Right ventricle myocardium inferior (tissue), 1 donor: Measurements from ENCODE around the gene KLRC3. TPM values are rescaled to one million over a fixed set of nuclear protein-coding genes. Genes with fewer than 3 reads are reported as not detected.
A peak's percentile ranks its signal among the peaks of the same experiment; 100 is the strongest.
"Not testable (repeated sequence)": the region's sequence is repeated elsewhere in the genome, so short reads cannot be mapped to it uniquely, and the experiment has no call there.

Experiments
- ATAC-seq: fragments of 200-7000 bp; cut with Tn5 transposase; one replicate; pipeline ENCODE4 v1.9.1; 2020; ENCODE audit warnings: mild to moderate bottlenecking, moderate library complexity
- DNase-seq: peaks from one replicate; pipeline ENCODE4 v3.0.0; 2021; ENCODE audit errors: missing footprints
- intact Hi-C: fragments of 100-400 bp; cut with DNase I; formaldehyde crosslinking; loops from one replicate; pipeline ENCODE4 v1.11.0; 2022
- total RNA-seq: library from RNA; stranded (reverse); fragmentation: NEBNext Ultra II Directional; extraction: Animal tissue kit (Norgen Biotek cat#: 25700); gene quantifications from one replicate; pipeline ENCODE4 v1.2.1, GENCODE V29; 2021
- donor health status: DM: no; HTN: yes; CAD: no; lungs with severe emphysema.

The KLRC3 gene
- total RNA-seq, 1 donor from 2014 or later: not detected

DNA sequence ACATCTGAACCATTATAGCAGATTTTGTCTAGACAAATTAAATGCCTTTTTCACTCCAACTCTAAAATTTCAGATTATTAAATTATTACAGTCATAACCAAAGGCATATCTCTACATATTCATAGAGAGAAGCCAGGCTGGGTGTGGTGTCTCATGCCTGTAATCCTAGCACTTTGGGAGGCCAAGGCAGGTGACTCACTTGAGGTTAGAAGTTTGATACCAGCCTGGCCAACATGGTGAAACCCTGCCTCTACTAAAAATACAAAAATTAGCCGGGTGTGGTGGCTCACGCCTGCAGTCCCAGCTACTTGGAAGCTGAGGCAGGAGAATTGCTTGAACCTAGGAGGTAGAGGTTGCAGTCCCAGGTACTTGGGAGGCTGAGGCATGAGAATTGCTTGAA is 41.7 kb downstream of the KLRC3 start:
- ATAC-seq, DNase-seq, intact Hi-C loops: not testable (repeated sequence)

DNA sequence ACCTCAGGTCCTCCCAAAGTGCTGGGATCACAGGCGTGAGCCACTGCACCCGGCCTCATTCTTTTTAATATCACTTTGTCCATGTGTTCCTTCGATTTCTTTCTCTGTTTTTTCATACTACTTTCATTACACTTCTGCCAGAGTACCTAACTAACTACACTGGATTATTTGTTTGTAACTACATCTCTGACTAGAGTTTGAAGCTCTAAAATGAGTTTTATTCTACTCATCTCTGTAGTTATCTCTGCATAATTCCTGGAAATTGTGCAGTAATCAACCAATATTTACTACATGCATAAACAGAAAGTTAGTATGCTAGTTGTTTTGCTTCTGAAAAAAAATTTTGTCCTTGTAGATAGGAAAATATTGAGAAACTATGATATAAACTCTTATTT is 45.8 kb downstream of the KLRC3 start:
- intact Hi-C loops: no loop called here
- DNase-seq (no peak), ATAC-seq (no peak)

- intact Hi-C loops: no loop called here
These were observed 47.8 kb downstream of the KLRC3 start for GRCh38 chr12:10372559-10372958.

GRCh38 chr12:10371893-10372535 is 48.4 kb downstream of the KLRC3 start:
- ATAC-seq, DNase-seq, intact Hi-C loops: not testable (repeated sequence)

More at GRCh38 chr12:10372559-10372958, 47.8 kb downstream of the KLRC3 start:
- peak; percentile 65 for ATAC-seq
- DNase-seq: no peak

GRCh38 chr12:10369557-10370415 is 50.6 kb downstream of the KLRC3 start:
- DNase-seq (no peak), ATAC-seq (no peak)
- intact Hi-C loops: loop anchor here (10.0 kb wide), 2 partner anchors 155 to 355 kb away; partner anchors contain the start of genes GABARAPL1 and YBX3

DNA sequence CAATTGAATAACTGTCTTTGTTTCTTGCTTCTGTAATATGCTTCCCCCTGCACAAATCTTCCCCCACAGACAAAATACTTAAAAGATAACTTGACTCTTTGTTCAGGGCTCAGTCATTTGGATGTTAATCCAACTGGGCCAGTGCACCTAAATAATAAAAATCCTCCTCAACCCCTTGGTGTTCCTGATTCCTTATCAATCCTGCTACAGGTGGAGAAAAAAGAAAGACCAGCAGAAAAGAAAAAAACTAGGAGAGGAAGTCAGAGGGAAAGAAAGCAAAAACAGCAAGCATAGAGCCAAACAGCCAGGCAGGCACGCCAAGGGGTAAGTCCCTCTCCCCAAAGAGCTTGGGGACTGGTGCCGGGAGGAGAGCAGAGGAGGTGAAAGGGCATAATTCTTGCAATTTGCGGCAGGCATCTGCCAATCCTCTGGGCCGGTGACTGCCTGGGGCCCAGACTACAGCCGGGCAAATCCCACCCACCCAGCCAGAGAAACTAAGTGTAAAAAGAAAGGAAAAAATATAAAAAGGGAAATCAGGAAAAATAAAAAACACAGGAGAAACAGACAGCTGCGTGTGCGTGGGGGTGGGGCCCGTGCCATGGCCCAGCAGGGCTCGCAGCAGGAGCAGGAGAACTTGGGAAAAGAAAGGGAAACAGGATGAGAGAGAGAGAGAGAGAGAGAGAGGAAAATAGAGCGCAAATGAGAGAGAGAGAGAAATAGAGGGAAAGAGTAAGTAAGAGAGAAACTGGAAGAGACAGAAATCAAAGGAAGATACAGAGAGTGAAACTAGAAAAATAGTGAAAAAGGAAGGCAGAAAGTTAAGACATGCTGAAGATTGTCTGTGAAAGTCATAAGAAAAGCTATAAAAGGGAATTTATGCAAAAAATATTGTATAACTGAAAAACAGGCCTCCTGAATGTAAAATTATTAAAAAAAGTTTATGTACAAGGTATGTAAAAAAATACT is 51.9 kb downstream of the KLRC3 start:
- no peak for ATAC-seq
- intact Hi-C loops: loop anchor here (10.0 kb wide), 2 partner anchors 154 to 356 kb away; partner anchors contain the start of genes GABARAPL1 and YBX3
- no peak for DNase-seq

- ATAC-seq, DNase-seq: not testable (repeated sequence)
- intact Hi-C loops: loop anchor here (10.0 kb wide), 2 partner anchors 153 to 357 kb away; partner anchors contain the start of genes GABARAPL1 and YBX3
These were observed 52.7 kb downstream of the KLRC3 start for GRCh38 chr12:10367714-10368113.

DNA sequence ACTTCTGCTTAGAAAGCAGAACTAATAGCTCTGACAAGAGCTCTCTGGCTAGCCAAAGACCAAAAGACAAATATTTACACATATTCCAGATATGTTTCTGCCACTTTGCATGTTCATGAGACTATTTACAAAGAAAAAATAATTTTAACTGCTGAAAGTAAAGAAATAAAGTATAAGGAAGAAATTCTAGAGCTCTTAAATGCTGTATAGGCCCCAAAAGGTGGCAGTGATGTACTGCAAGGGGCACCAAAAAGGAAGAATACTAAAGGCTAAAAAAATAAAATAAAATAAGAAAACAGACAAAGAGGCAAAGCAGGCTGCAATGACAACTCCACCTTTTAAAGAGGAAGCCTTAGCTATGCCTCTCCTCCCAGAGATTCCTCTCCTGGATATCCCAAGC is 53.5 kb downstream of the KLRC3 start:
- DNase-seq (no peak), ATAC-seq (no peak)
- intact Hi-C loops: loop anchor here (10.0 kb wide), 2 partner anchors 152 to 358 kb away; partner anchors contain the start of genes GABARAPL1 and YBX3

DNA sequence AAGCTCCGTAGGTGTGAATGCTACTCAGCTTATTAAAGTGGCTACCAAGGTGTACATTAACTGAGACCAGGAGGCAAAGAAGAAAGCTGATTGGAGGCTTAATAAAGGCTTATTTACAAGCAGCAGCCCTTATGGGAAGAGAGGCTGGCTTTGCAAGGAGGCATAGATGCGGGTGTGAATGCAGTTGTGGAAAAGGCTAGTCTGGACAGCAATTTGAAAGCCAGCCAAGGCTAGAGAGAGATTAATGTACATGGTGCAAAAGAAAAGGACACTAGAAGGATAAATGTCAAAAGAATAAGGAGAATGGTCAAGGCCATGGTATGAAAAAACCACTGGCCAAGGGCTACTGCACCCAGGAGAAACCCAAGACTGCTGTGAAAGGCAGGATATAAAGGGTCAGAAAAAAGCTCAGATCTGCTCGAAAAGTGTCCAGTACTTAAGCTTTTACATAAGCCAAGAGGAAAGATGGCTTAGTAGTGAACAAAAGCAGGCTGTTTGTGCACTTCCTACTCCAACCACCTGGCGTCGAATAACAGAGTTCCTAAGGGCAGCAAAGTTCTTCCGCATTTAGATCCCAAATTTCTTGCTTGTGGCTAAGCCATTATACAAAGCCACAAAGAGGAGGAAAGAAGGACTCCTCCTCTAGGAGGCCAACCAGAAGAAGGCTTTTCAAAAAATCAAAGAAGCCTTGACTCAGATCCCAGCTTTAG is 54.5 kb downstream of the KLRC3 start:
- ATAC-seq: no peak
- intact Hi-C loops: loop anchor here (10.0 kb wide), 2 partner anchors 151 to 359 kb away; partner anchors contain the start of genes GABARAPL1 and YBX3
- no peak for DNase-seq

DNA sequence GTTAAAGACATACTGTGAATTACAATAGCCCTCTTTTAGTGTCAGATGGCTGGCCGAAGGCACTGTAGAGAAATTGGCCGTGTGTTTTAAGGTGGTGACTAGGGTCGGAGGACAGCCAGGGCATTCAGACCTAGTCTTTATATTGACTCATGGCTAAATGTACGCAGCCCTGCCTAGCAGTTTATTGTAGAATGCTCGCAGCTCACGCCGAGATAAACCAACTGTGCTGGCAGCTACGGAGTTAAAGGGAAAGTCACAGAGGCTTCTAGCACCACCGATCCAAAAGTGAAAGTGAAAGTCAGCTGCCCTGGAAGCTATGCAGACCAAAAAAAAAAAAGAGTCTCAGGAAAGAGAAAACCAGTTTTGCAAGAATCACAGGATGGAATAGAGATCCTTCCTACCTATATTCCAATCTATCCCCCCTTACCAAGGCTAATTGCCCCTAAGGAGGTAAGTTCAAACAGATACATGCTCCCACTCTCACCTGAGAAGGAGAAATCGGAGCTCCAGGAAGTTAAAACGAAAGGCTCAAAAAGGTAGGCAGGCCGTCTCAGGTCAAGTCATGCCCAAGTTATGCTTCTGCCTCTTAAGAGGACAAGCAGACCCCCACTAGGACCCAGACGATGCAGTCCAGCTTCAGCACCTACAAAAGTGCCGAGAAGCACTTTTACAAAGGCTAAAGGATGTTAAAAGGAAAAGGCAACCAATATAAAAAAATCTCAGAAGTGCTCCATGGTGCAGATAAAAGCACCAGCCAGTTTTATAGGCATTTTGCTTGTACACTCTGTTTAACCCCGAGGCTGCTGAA is 55.4 kb downstream of the KLRC3 start:
- intact Hi-C loops: loop anchor here (10.0 kb wide), 2 partner anchors 150 to 360 kb away; partner anchors contain the start of genes GABARAPL1 and YBX3
- DNase-seq (no peak), ATAC-seq (peak; percentile 84)

- peak; percentile 67 for ATAC-seq
- intact Hi-C loops: loop anchor here (10.0 kb wide), 2 partner anchors 149 to 361 kb away; partner anchors contain the start of genes GABARAPL1 and YBX3
- DNase-seq: no peak
These were observed 56.2 kb downstream of the KLRC3 start for GRCh38 chr12:10363914-10364814.

GRCh38 chr12:10363658-10363913 is 56.8 kb downstream of the KLRC3 start:
- ATAC-seq: no peak
- no peak for DNase-seq
- intact Hi-C loops: loop anchor here (10.0 kb wide), 2 partner anchors 149 to 361 kb away; partner anchors contain the start of genes GABARAPL1 and YBX3

DNA sequence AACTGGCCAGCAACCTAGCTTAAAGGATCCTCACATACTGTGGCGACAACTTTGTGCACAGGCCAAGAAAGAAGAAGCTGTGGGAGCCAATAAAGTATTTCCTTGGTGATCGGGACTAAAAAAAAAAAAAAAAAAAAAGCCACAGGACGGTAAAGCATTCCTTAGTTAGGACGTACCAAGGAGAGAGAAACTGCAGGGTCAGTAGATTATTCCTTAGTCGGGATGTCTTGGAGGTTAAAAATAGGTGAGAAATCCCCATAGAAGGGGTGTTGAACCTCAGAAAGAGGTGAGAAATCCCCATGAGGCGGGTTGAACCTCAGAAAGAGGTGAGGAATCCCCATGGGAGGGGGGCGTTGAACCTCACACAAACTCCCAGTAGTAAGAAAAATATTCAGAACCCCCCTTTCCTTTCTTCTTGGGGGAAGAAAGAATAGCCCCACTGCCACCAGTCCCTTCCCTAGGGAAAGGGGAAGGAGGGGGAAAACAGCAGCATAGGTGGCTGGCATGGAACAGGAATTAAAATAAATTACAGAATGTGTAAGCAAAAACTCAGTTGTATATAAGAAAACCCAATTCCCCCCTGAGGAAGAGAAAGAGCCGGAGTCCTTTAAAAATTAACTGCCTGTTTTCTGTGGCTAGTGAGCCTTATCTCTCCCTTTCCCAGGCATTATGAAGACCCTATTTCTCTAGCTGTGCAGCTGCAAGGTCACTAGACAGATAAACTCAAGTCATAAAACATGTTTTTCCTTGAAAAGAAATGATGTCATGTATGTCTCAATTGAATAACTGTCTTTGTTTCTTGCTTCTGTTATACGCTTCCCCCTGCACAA is 57.4 kb downstream of the KLRC3 start:
- no peak for DNase-seq
- no peak for ATAC-seq
- intact Hi-C loops: loop anchor here (10.0 kb wide), 2 partner anchors 148 to 362 kb away; partner anchors contain the start of genes GABARAPL1 and YBX3

GRCh38 chr12:10362325-10362724 is 58.1 kb downstream of the KLRC3 start:
- no peak for ATAC-seq
- DNase-seq: no peak
- intact Hi-C loops: loop anchor here (10.0 kb wide), 2 partner anchors 148 to 362 kb away; partner anchors contain the start of genes GABARAPL1 and YBX3
